GM18861 (cell line): Measurements from ENCODE around the gene ERMN.
"Not testable (repeated sequence)": the region's sequence is repeated elsewhere in the genome, so short reads cannot be mapped to it uniquely, and the experiment has no call there.

Source experiments
- ATAC-seq: cut with Tn5 transposase; IDR thresholded peaks from one replicate; pipeline ENCODE4 v1.9.1; 2021; ENCODE audit not compliant: unreplicated experiment

Gene ERMN

GRCh38 chr2:157325786-157326185 is at the start of gene ERMN:
TSS of gene ERMN (minus strand) at chr2:157325824. CDS start at chr2:157325642, 182 bp downstream.
- ATAC-seq, result no peak

GRCh38 chr2:157375384-157375783 is 49.8 kb upstream of the ERMN start:
- no peak for ATAC-seq

GRCh38 chr2:157368508-157368907 is 42.9 kb upstream of the ERMN start:
- ATAC-seq, result not testable (repeated sequence)

- ATAC-seq, result no peak
These were observed 42.1 kb upstream of the ERMN start for GRCh38 chr2:157367704-157368103.

GRCh38 chr2:157364257-157364974 is 38.8 kb upstream of the ERMN start:
- peak; percentile 75 for ATAC-seq

GRCh38 chr2:157363612-157364101 is 38.0 kb upstream of the ERMN start:
- peak; percentile 65 for ATAC-seq

- ATAC-seq, result no peak
These were observed 37.0 kb upstream of the ERMN start for GRCh38 chr2:157362627-157363026.

- ATAC-seq, result no peak
These were observed 35.9 kb upstream of the ERMN start for GRCh38 chr2:157361526-157361925.

GRCh38 chr2:157359628-157360027 is 34.0 kb upstream of the ERMN start:
- ATAC-seq, result peak; percentile 29

GRCh38 chr2:157355618-157356017 is 30.0 kb upstream of the ERMN start:
- ATAC-seq, result no peak

- no peak for ATAC-seq
These were observed 24.4 kb upstream of the ERMN start for GRCh38 chr2:157349949-157350515.

- ATAC-seq, result no peak
These were observed 22.8 kb upstream of the ERMN start for GRCh38 chr2:157348291-157348921.

GRCh38 chr2:157345647-157346389 is 20.2 kb upstream of the ERMN start:
- no peak for ATAC-seq

- not testable (repeated sequence) for ATAC-seq
These were observed 15.8 kb upstream of the ERMN start for GRCh38 chr2:157341381-157341780.

GRCh38 chr2:157339965-157340655 is 14.5 kb upstream of the ERMN start:
- no peak for ATAC-seq

GRCh38 chr2:157337978-157338377 is 12.4 kb upstream of the ERMN start:
- ATAC-seq, result no peak

- peak; percentile 54 for ATAC-seq
These were observed 10.8 kb upstream of the ERMN start for GRCh38 chr2:157336137-157337010.

- ATAC-seq, result no peak
These were observed 9.2 kb upstream of the ERMN start for GRCh38 chr2:157334797-157335196.

- no peak for ATAC-seq
These were observed 8.7 kb upstream of the ERMN start for GRCh38 chr2:157334335-157334734.
